GM19193 (cell line): ENCODE data around the gene TRIM17.

Experiments used
- POLR2A ChIP-seq: IDR thresholded peaks from 4 replicates; pipeline ENCODE4 v1.6.1; 2011; ENCODE audit not compliant: insufficient read depth, insufficient read length; ENCODE audit errors: extremely low read depth

The TRIM17 gene

GRCh38 chr1:228416217-228416933 is at the start of gene TRIM17:
Gene TRIM17 (minus strand): TSS chr1:228416861. CDS start chr1:228415072, 1,789 bp downstream.
- no peak for TF ChIP-seq POLR2A

GRCh38 chr1:228465571-228466146 is 49.0 kb upstream of the TRIM17 start:
- TF ChIP-seq POLR2A: no peak

- TF ChIP-seq POLR2A: no peak
These were observed 48.5 kb upstream of the TRIM17 start for GRCh38 chr1:228465141-228465540.

- no peak for TF ChIP-seq POLR2A
These were observed 47.9 kb upstream of the TRIM17 start for GRCh38 chr1:228464487-228464983.

- TF ChIP-seq POLR2A: no peak
These were observed 47.1 kb upstream of the TRIM17 start for GRCh38 chr1:228463559-228464455.

GRCh38 chr1:228463009-228463558 is 46.4 kb upstream of the TRIM17 start:
- TF ChIP-seq POLR2A: no peak

GRCh38 chr1:228462560-228462959 is 45.9 kb upstream of the TRIM17 start:
- no peak for TF ChIP-seq POLR2A

- TF ChIP-seq POLR2A: no peak
These were observed 44.2 kb upstream of the TRIM17 start for GRCh38 chr1:228460821-228461220.

GRCh38 chr1:228459091-228459993 is 42.7 kb upstream of the TRIM17 start:
- no peak for TF ChIP-seq POLR2A

GRCh38 chr1:228457396-228458176 is 40.9 kb upstream of the TRIM17 start:
- TF ChIP-seq POLR2A: peak; percentile 32

GRCh38 chr1:228457017-228457395 is 40.3 kb upstream of the TRIM17 start:
- no peak for TF ChIP-seq POLR2A

GRCh38 chr1:228456252-228457016 is 39.8 kb upstream of the TRIM17 start:
- TF ChIP-seq POLR2A: no peak

GRCh38 chr1:228455715-228456114 is 39.1 kb upstream of the TRIM17 start:
- no peak for TF ChIP-seq POLR2A
